Suprapubic skin (tissue), 3 donors: ENCODE measurements around the gene NR1D2.
"Not testable (repeated sequence)": the region's sequence is repeated elsewhere in the genome, so short reads cannot be mapped to it uniquely, and the experiment has no call there.

Experiments
- POLR2AphosphoS5 ChIP-seq, 3 donors: sonication (generic); formaldehyde crosslinking; IDR thresholded peaks; one replicate each; pipeline ENCODE4 v1.6.1; 2017; ENCODE audit warnings: antibody characterized with exemption in 3 of 3
- TF ChIP-seq, protein P1 (sequence below), 2 donors: fragments of 200-600 bp in 1 of 2; fragments of 450-650 bp in 1 of 2; sonication (generic) in 1 of 2; IDR thresholded peaks; one replicate each; pipeline ENCODE4 v1.5.1; 2016 to 2019; ENCODE audit warnings: antibody characterized with exemption in 2 of 2, mild to moderate bottlenecking in 1 of 2, moderate library complexity in 1 of 2

DNA sequence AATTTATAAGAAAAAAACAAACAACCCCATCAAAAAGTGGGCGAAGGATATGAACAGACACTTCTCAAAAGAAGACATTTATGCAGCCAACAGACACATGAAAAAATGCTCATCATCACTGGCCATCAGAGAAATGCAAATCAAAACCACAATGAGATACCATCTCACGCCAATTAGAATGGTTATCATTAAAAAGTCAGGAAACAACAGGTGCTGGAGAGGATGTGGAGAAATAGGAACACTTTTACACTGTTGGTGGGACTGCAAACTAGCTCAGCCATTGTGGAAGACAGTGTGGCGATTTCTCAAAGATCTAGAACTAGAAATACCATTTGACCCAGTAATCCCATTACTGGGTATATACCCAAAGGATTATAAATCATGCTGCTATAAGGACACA, 32.8 kb upstream of the NR1D2 start:
- TF ChIP-seq, protein P1, sequence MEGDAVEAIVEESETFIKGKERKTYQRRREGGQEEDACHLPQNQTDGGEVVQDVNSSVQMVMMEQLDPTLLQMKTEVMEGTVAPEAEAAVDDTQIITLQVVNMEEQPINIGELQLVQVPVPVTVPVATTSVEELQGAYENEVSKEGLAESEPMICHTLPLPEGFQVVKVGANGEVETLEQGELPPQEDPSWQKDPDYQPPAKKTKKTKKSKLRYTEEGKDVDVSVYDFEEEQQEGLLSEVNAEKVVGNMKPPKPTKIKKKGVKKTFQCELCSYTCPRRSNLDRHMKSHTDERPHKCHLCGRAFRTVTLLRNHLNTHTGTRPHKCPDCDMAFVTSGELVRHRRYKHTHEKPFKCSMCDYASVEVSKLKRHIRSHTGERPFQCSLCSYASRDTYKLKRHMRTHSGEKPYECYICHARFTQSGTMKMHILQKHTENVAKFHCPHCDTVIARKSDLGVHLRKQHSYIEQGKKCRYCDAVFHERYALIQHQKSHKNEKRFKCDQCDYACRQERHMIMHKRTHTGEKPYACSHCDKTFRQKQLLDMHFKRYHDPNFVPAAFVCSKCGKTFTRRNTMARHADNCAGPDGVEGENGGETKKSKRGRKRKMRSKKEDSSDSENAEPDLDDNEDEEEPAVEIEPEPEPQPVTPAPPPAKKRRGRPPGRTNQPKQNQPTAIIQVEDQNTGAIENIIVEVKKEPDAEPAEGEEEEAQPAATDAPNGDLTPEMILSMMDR (IDR thresholded peaks at IDR 0.05) = not testable (repeated sequence)
- not testable (repeated sequence) for TF ChIP-seq POLR2AphosphoS5 (IDR thresholded peaks at IDR 0.05)
